Suppressor macrophage (primary cell): ENCODE data around the gene TNNT2.

Source experiments
- DNase-seq, 4 experiments: peaks; one replicate each; pipeline ENCODE4 v3.0.0-alpha.2; 2020 to 2022

The TNNT2 gene

DNA sequence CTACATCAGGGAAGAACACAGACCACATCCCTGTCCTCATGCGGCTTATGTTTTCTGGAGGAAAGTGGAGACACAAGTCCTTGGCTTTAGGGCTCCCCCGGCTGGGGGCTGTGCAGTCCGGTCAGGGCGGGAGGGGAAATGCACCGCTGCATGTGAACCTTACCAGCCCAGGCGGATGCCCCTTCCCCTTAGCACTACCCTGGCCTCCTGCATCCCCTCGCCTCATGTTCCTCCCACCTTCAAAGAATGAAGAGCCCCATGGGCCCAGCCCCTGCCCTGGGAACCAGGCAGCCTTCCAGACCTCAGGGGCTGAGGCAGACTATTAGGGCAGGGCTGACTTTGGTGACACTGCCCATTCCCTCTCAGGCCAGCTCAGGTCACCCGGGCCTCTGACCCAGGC lies 45.5 kb downstream of the TNNT2 start:
- no peak for DNase-seq

DNA sequence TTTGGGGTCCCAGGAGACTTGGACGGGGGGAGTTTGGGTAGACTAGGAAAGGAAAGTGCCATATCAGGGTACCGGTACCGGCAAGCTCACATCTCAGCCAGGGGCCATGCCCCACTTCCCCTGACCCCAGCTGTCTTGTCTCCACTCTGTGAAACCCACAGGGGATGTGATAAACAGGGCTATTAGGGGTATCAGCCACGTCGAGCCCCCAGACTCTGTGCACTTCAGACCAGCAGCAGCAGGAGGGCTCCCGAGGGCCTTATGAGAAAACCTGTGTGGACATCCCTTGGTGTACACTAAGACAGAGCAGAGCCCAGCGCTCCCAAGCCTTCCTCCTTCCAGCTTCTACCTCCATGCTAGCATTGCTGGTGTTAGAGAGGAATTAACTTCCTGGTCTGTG lies 46.3 kb downstream of the TNNT2 start:
- DNase-seq: no peak

DNA sequence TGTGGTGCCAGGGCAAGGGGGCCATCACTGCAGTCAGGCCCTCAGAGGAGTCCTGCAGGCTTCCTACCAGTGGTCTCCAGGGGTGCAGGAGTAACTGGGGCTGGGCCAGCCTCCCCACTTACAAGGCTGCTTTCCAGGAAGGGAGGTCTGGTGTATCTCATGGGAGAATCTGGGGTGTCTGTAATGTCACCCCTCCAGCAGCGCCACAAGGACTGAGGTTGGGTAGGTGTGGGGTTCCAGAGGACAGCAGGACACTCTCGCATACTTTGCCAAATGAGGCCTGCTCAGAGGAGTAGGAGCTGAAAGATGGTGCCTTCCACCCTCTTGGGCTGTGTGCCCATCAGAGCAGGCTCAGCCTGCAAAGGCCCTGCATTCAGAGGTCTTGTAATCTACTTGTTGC lies 46.9 kb downstream of the TNNT2 start:
- no peak for DNase-seq

DNA sequence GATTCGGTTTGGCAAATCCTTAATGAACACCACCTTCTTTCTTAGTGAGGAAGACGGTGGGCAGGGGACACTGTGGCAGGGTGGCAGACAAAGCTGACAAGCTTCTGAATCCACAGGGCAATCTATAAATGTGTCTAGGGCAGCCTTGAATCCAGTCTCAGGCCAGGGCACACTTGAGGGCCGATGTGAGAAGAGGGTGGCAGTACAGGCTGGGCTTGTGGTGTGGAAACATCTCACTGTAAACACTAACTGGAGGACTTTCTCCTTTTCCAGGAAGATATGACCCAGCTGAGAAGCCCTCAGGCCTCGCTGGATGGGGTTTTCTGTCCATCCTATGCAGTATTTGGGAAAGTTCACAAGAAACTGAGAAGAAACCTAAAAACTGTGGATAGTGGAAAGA lies 47.7 kb downstream of the TNNT2 start:
- DNase-seq: no peak

DNA sequence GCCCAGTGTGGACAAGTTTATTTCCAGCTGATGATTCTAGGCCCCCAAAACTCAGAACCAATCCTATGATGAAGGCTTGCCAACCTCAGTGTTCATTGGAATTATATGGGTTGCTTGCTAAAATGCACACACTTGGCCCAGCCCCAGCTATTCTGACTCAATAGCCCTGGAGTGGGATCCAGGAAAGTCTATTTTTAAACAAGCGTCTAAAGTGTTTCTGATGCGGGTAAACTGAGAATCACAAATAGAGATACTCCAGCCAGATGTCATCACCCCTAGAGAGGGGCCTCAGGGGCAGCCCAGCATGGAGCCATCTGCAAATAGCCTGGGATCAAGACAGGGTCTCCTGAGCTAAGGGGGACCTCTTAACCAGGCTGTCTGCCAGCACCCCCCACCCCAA lies 48.2 kb downstream of the TNNT2 start:
- no peak for DNase-seq

DNA sequence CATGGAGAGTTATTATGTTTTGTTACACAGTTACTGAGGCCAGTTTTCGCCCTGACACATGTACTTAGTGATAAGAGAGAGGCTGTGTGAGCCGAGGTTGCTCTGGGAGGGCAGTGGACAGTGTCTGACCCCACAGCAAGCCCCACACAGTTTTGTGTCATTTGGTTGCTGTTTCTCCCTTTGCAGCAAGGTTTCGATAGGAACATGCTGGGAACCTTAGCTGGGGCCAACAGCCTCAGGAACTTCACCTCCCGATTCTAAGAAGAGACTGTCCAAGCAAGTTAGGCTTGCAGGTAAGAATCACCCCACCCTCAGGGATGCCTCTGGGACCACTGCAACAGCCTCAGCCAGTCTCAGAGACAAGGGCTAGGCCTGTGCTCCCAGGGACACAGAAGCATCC lies 48.9 kb downstream of the TNNT2 start:
- DNase-seq: no peak

DNA sequence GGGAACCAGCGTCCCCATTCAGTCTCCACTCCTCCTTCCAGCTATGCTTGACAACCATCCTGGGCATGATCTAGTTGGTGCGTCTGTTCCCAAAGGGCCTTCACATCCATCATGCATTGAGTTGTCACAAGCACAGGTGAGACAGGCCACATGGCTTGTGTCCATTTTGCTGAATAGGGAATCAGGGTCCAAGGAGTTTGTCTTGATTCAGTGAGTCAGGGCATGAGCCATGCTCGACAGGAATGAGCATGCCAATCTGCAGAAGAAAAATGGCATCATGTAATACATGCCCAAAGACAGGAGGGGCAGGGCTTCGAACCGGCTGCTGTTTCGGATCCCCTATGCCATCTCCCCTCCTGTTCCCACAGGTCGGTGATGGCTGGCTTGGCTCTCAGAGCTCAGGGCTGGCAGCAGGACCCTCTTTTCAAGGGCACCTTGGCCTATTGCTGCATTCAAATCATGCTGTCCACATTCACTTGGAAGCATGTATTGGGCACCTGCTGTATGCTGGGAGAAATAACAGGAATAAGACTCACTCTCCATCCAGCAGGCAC lies 49.7 kb downstream of the TNNT2 start:
- no peak for DNase-seq

DNA sequence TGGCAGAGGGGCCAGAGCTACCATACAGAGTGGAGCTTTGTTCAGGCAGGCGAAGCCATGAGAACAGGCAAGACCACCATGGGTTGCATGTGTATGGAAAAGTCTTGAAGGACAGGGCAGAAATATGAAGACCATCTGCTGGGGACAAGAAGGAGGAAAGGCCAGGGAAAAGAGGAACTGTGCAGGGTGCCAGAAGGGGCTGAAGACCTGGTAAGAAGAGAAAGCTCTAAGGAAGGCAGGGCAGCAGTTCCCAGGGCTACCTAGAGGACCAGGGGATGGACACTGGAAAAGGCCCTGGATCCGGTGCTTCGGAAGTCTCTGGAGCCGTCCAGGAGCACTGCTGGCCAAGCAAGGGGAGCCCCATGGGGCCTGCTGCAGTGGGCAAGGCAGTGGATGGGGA lies 50.8 kb downstream of the TNNT2 start:
- no peak for DNase-seq

DNA sequence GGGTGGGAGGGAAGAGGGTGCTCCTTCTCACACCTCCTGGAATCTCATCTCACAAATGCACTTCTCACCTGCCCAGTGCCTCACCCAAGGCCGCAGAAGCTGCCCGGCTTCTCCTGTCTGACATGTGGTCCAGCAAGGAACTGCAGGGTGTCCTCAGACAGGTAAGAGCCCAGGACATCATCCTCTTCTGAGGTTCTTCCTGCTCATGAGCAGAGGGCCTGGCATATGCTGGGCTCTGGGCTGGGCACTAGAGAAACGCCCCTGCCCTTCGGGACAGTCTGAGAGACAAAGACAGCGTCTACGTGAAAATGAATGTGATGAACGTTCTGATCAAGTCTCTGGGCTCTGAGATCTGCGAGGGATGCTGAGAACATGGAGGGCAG lies 51.8 kb downstream of the TNNT2 start:
- no peak for DNase-seq

DNA sequence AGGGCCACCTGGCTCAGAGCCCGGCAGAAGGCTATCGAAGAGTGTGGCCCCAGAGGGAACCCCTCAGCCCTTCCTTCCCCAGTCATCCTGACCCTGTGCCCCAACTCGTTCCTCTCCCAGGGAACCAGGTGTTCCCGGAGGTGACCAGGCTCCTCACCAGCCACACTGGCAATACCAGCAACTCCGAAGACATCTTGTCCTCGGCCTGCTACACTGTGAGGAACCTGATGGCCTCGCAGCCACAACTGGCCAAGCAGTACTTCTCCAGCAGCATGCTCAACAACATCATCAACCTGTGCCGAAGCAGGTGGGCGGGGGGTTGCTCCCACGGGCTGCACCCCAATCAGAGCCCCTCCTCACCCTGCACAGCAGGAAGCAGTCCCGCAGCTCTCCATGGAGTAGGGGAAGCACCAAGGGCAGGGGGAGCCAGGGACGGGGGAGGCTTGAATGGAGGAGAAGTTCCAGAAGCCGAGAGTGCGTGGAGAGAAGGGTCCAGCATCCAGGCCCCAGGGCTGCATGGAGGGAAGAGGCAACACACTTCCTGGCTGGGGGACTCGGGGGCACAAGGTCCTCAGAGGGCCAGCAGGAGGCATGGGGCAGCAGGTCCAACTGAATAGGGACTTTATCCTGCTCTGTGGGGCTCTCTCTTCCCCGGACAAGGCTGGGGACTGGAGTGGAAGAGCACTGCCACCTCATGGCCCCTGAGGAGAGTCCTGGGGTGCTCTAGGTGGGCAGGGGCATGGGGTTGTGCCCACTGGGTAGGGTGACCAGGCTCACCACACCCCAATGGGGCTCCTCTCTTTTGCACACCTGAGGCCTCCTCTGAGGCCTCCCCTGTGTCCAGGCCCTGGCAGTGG lies 52.4 kb downstream of the TNNT2 start:
- no peak for DNase-seq

DNA sequence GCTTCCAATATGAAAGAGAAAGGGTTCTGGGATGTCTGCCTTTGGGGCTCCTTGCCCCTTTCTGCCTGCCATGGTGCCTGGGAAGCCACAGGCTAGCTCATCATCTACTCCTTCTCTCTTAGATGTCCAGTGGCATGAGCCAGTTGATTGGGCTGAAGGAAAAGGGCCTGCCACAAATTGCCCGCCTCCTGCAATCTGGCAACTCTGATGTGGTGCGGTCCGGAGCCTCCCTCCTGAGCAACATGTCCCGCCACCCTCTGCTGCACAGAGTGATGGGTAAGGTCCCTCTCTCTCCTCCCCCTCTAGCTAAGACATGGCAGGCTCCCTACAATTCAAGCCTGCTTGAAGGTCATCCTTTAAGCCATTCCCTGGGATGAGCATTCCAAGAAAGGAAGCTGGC lies 53.2 kb downstream of the TNNT2 start:
- DNase-seq: no peak

DNA sequence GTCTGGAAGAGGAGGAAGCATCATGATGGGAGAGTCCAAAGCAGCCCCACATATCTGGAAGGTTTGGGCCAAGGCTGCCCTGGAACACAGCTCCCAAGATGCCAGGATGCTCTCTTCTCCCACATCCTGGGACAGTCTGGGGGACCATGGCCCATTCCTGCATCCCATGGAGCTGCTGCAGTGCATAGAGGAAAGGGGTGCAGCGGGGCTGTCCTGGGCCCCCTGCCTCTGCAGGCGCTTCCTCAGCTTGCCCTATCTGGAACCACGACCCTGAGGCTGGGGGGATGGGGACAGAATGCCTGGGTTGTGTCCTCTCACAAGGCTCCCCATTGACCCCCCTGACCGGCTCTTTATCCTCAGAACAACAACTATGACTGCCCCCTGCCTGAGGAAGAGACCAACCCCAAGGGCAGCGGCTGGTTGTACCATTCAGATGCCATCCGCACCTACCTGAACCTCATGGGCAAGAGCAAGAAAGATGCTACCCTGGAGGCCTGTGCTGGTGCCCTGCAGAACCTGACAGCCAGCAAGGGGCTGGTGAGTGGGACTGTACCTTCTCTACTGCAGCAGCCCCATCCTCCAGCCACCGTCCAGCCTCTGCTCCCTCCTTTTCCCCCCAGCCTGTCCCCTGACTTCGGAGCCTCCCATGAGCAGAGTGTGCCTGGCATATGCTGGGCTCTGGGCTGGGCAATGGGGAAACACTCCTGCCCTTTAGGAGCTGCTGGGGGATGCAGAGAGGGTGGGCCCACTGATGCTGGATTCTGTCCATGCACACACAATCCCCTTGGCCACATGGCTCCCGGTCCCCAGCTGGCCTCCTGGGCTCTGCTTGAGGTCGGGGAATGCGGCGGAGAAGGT lies 54.6 kb downstream of the TNNT2 start:
- no peak for DNase-seq

DNA sequence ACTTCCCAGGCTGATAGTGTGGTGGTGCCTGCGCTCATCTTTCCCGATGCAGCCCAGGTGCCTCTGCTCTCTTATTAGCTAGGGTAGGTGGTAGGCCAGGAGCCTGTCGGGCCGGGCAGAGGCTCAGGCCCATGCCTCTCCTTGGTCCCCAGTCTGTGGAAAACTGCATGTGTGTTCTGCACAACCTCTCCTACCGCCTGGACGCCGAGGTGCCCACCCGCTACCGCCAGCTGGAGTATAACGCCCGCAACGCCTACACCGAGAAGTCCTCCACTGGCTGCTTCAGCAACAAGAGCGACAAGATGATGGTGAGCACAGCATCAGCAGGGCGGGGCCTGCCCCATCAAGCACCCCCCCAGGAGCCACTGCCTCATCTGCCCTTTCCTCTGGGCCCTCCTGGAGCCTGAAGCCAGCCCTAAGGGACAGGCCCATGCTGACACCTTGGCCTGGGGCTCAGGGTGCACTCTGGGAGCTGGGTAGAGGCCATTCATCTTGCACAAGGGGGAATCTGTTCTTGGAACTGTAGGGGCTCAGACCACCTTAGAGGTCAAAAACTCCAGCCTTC lies 55.6 kb downstream of the TNNT2 start:
- no peak for DNase-seq

DNA sequence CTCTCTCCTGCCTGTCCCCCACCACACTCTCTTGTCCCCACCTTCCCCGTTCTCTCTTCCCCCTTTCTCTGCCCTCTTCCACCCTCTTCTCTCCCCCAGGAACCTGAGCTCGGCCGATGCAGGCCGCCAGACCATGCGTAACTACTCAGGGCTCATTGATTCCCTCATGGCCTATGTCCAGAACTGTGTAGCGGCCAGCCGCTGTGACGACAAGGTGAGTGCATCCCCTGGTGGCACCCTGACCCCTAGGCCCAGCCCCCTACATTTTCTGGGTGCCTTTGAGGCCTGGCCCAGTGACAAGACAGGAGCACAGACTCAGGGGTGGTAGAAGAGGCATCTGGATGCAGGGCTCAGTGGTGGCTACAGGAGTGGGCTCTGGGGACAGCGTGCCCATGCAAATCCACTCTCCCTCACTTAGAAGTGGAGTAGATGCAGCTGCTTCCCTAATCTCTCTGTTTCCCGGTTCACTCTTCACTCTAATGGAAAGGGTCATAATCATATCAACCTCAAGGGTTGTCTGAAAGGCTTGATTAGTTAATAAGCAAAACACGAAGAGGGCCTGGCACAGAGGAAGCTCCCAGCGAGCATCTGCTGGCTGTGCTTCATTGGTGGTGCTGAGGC lies 57.2 kb downstream of the TNNT2 start:
- no peak for DNase-seq

DNA sequence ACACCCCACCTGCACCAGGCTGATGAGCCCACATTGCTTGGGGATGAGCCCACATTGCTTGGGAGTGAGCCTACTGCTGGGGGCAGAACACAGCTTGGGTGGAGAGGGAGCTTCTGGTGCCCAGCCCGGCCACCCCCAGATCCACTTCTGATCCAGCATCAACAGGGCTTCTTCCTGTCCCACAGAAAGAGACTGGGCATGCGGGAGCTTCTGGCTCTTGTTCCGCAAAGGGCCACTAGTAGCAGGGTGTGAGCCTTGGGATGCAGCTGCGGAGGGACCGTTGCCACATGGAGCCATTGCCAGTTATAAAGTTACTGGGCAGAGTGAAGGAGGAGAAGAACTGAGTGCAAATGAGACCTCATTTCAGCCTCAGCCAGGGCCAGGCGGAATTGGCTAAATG lies 57.8 kb downstream of the TNNT2 start:
- no peak for DNase-seq

DNA sequence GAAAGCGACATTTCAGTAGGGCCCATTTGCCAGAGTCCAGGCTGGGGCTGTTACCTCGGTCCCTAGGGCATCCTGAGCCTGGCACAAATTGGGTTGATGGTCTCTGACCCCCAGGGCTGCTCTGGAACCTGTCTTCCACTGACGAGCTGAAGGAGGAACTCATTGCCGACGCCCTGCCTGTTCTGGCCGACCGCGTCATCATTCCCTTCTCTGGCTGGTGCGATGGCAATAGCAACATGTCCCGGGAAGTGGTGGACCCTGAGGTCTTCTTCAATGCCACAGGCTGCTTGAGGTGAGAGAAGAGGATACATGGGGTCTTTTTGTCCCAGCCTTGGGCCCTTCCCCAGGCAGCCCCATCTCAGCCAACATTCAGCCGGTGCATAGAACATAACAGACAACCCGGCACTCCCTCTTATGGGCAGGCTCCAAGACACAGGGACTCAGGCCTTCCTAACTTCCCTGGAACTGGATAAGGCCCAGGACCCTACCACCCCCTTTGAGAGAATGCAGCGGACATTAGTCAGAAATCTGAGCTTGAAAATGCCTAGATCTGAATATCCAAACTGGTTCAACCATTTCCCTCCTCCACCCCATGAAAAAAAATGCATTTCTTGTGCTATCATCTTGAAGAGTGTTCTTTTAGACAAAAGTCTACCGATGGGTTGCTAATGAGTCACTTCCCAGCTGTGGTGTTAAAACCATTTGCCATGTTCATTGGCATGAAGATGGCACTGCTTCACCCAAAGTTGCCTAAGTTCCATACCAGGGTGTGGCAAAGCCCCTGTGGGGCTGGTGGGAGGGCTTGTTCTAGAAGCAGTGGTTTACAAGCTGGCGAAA lies 58.8 kb downstream of the TNNT2 start:
- no peak for DNase-seq

DNA sequence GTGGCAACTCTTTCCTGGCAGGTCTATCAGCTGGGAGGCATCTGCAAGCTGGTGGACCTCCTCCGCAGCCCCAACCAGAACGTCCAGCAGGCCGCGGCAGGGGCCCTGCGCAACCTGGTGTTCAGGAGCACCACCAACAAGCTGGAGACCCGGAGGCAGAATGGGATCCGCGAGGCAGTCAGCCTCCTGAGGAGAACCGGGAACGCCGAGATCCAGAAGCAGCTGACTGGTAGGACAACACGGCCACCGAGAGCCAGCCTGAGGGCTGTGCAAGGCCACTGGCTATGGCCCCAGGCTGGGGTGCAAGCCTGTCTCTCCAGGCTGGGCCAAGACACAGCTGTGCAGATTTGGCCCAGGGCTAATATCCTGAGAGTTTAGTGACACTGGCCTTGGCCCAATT lies 59.9 kb downstream of the TNNT2 start:
- DNase-seq: no peak

DNA sequence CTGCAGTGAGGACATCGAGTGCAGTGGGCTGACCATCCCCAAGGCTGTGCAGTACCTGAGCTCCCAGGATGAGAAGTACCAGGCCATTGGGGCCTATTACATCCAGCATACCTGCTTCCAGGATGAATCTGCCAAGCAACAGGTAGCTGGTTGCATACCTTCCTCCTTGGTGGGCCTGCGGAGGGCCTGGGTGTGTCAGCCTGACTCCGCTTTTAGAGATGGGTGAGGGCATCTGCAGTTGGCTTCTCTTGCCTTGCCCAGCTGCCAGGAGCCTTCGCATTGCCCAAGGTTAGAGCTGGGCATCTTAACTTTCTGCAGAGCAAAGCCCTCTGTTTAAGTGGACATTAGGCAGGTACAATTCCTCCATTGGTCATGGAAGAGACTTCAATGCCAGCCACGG lies 60.9 kb downstream of the TNNT2 start:
- DNase-seq: no peak

DNA sequence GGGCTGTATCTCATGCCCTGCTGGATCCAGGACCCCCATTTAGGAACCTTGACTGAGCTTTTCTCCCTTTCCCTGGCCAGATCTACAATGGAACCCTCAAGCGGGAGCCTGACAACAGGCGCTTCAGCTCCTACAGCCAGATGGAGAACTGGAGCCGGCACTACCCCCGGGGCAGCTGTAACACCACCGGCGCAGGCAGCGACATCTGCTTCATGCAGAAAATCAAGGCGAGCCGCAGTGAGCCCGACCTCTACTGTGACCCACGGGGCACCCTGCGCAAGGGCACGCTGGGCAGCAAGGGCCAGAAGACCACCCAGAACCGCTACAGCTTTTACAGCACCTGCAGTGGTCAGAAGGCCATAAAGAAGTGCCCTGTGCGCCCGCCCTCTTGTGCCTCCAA lies 64.4 kb downstream of the TNNT2 start:
- DNase-seq: no peak

DNA sequence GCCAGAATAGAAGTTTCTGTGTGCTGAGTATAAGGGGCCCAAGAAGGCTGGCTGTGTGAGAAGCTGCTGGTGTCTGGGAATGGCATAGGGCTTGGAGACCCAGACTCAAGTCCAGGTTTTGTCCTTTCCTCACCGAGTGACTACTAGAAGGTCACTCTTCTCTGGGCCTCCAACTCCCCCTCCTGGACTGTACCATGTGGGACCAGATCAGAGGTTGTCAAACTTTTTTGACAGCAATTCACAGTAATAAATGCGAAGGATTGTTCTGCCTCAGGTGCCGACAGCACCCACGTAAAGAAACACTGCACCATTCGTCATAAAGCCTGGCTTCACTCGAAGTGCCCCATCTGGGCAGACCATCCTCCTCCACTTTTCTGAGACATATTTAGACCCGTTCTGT lies 65.2 kb downstream of the TNNT2 start:
- DNase-seq: no peak

DNA sequence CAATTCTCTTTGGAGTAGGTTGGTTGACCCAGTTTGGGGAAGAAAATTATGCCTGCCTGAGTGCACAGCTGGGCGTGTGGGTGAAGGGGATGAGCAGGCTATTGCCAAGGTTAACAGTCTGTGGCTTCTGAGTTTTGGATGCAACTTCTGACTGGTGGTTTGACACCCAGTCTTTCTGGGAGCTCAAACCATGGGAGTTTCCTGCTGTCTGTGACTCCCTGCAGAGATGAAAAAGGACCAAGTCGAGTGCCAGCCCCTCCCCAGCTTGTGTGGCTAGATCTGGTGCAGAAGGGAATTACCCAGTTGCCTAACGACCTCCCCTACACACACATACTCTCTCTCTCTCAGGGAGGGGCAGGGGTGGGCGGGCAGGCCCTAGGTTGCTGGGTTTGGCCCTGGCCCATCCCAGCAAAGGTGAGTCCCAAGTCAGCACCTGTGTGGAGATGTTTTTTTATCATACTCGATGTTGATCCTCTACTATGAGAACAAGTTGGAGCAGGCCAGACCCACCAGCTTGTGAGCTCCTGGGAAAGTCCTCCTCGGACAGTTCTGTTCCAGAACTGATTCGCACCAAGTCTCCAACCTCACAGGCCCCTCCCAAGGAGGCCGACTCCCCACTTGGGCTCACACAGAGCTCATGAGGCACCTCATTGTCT lies 66.0 kb downstream of the TNNT2 start:
- DNase-seq: peak; percentile 7 to 43 (median 34)

DNA sequence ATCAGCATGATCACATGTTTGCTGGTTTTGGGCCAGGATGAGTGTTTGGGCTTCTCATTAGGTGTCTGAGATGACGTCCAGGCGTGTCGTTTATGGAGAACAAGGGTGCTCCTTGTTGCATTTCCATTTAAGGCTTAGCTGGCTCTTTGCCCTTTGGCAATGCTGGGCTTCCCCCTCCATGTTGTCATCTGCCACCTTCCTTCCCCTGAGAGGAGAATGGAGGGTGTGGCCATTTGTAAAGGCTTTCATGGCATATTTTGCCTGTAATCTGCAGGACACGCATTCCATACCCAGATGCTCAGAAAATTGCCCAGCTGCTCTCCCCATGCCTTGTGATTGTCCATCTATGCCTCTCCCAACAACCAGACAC lies 66.5 kb downstream of the TNNT2 start:
- peak; percentile 13 to 35 (median 26) for DNase-seq
